CD4-positive, alpha-beta T cell (primary cell): ENCODE results near the gene RARA. TPM values are rescaled to one million over a fixed set of nuclear protein-coding genes. Genes with fewer than 3 reads are reported as not detected.
A peak's percentile ranks its signal among the peaks of the same experiment; 100 is the strongest.

Source experiments
- ATAC-seq: fragments of 200-7000 bp; cut with Tn5 transposase; one replicate; pipeline ENCODE4 v1.10.0; 2022; ENCODE audit warnings: mild to moderate bottlenecking; ENCODE audit not compliant: poor library complexity
- CTCF ChIA-PET: fragments of 350-600 bp; sonication (Branson Sonifier 250); formaldehyde crosslinking; loops from one replicate; lab custom pipeline; 2021; ENCODE audit warnings: antibody characterized with exemption, inconsistent platforms; lab: Charles Lee
- POLR2A ChIA-PET: fragments of 350-600 bp; sonication (Branson Sonifier 250); formaldehyde crosslinking; loops from one replicate; lab custom pipeline; 2021; ENCODE audit warnings: antibody characterized with exemption, inconsistent platforms; lab: Charles Lee
- DNase-seq, 14 experiments: peaks; one replicate each; pipeline ENCODE4 v3.0.0-alpha.2; 2013 to 2020; ENCODE audit warnings: mixed read lengths in 2 of 14
- H3K27ac ChIP-seq, 2 donors: one replicate each; pipeline versions ENCODE4 v1.5.1 to v1.7.0; 2013; ENCODE audit warnings: low read length in 2 of 2, low read depth in 1 of 2, mild to moderate bottlenecking in 1 of 2
- H3K27me3 ChIP-seq, 2 experiments: 1 replicate in 1 of 2; 2 replicates in 1 of 2; pipeline versions ENCODE4 v1.6.1 to v1.7.0; 2013; ENCODE audit warnings: low read length in 2 of 2, control low read depth in 1 of 2, mild to moderate bottlenecking in 1 of 2, moderate library complexity in 1 of 2; ENCODE audit not compliant: insufficient read depth in 2 of 2, control insufficient read depth in 1 of 2
- H3K36me3 ChIP-seq: one replicate; pipeline ENCODE4 v1.6.1; 2013; ENCODE audit warnings: low read length, control low read depth; ENCODE audit not compliant: insufficient read depth
- H3K4me1 ChIP-seq: one replicate; pipeline ENCODE4 v1.6.1; 2013; ENCODE audit warnings: low read length, control low read depth; ENCODE audit not compliant: insufficient read depth
- H3K4me3 ChIP-seq: one replicate; pipeline ENCODE4 v1.5.1; 2013; ENCODE audit warnings: mild to moderate bottlenecking, low read length, moderate library complexity
- H3K9me3 ChIP-seq, 2 experiments: 1 replicate in 1 of 2; 2 replicates in 1 of 2; pipeline versions ENCODE4 v1.6.1 to v1.7.0; 2013; ENCODE audit warnings: low read length in 2 of 2, mild to moderate bottlenecking in 2 of 2, control low read depth in 1 of 2, moderate library complexity in 1 of 2; ENCODE audit not compliant: control insufficient read depth in 1 of 2, insufficient read depth in 1 of 2
- H3K27ac Mint-ChIP-seq: one replicate; pipeline ENCODE4 v1.8.0; 2020; ENCODE audit warnings: mixed read lengths
- H3K27me3 Mint-ChIP-seq: one replicate; pipeline ENCODE4 v1.8.0; 2021; ENCODE audit warnings: mixed read lengths
- H3K36me3 Mint-ChIP-seq: one replicate; pipeline ENCODE4 v1.8.0; 2021; ENCODE audit warnings: low read depth, mixed read lengths
- H3K4me1 Mint-ChIP-seq: one replicate; pipeline ENCODE4 v1.8.0; 2021; ENCODE audit warnings: low read depth, mixed read lengths
- H3K4me3 Mint-ChIP-seq: one replicate; pipeline ENCODE4 v1.8.0; 2020; ENCODE audit warnings: mild to moderate bottlenecking, mixed read lengths
- H3K9me3 Mint-ChIP-seq: one replicate; pipeline ENCODE4 v1.8.0; 2020; ENCODE audit warnings: mixed read lengths
- intact Hi-C, 2 experiments: fragments of 100-400 bp; cut with DNase I in 1 of 2; cut with micrococcal nuclease in 1 of 2; formaldehyde crosslinking; loops; one replicate each; pipeline versions ENCODE4 v1.15.1 to v1.9.0; 2023 to 2025; cut with DNase I, micrococcal nuclease
- total RNA-seq, 174 experiments: library from RNA in 2 of 174; stranded (reverse) in 2 of 174; gene quantifications; one replicate each; pipeline ENCODE4 v1.2.3 and lab custom pipeline; 2021 to 2026
- TF ChIP-seq, protein P1 (sequence below): fragments of 200-600 bp; IDR thresholded peaks from one replicate; pipeline ENCODE4 v1.8.0; 2022; ENCODE audit warnings: antibody characterized with exemption, mild to moderate bottlenecking

RARA gene
- total RNA-seq, 2 experiments from 2014 or later: 114 to 115 TPM

DNA sequence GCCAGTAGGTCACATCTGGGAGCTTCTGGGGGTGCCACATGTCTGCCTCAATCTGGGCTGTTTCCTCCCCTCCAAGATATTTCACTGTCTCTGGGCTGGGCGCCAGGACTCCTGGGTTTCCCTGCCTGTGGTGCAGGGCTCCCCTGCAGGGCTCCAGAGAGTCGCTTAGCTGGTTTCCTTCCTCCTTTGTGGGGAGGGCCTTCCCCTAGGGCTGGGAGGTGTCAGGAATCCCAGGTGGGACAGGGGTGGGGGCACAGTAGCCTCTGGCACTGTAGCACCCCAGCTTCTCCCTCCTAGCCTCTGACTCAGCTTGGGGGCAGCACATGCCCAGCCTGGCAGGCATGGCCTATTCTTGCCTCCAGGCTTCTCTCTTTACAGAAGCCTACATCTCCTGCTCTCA, 2.6 kb downstream of the RARA start:
- Histone ChIP-seq H3K27ac (no peak overlapping the region), H3K4me3 (no peak overlapping the region), H3K4me1 (peaks cover 85% of the 10 kb centered on the region), H3K36me3 (no peaks in the 10 kb centered on the region), H3K9me3 (no peaks in the 10 kb centered on the region), H3K27me3 (no peaks in the 10 kb centered on the region)
- Mint-ChIP-seq H3K9me3 (no peaks in the 10 kb centered on the region), H3K27me3 (no peaks in the 10 kb centered on the region), H3K36me3 (no peaks in the 10 kb centered on the region), H3K27ac (no peak overlapping the region), H3K4me3 (no peak overlapping the region), H3K4me1 (peaks cover 53% of the 10 kb centered on the region)
- intact Hi-C loops: loop anchor here in 1 of 2 experiments (5.0 kb wide), 1 partner anchor 226 kb away; no protein-coding TSS in a partner anchor
- POLR2A ChIA-PET: interaction anchor here (1.5 kb wide), 1 partner anchor 11 kb away, joined by 8 read pairs; no protein-coding TSS in a partner anchor
- no peak for ATAC-seq
- CTCF ChIA-PET: interaction anchor here (6.8 kb wide), 1 partner anchor 44 kb away, joined by 40 read pairs; no protein-coding TSS in a partner anchor
- TF ChIP-seq, protein P1, sequence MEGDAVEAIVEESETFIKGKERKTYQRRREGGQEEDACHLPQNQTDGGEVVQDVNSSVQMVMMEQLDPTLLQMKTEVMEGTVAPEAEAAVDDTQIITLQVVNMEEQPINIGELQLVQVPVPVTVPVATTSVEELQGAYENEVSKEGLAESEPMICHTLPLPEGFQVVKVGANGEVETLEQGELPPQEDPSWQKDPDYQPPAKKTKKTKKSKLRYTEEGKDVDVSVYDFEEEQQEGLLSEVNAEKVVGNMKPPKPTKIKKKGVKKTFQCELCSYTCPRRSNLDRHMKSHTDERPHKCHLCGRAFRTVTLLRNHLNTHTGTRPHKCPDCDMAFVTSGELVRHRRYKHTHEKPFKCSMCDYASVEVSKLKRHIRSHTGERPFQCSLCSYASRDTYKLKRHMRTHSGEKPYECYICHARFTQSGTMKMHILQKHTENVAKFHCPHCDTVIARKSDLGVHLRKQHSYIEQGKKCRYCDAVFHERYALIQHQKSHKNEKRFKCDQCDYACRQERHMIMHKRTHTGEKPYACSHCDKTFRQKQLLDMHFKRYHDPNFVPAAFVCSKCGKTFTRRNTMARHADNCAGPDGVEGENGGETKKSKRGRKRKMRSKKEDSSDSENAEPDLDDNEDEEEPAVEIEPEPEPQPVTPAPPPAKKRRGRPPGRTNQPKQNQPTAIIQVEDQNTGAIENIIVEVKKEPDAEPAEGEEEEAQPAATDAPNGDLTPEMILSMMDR: no peak
- DNase-seq: peak in 2 of 14 experiments; percentile 44 to 46

DNA sequence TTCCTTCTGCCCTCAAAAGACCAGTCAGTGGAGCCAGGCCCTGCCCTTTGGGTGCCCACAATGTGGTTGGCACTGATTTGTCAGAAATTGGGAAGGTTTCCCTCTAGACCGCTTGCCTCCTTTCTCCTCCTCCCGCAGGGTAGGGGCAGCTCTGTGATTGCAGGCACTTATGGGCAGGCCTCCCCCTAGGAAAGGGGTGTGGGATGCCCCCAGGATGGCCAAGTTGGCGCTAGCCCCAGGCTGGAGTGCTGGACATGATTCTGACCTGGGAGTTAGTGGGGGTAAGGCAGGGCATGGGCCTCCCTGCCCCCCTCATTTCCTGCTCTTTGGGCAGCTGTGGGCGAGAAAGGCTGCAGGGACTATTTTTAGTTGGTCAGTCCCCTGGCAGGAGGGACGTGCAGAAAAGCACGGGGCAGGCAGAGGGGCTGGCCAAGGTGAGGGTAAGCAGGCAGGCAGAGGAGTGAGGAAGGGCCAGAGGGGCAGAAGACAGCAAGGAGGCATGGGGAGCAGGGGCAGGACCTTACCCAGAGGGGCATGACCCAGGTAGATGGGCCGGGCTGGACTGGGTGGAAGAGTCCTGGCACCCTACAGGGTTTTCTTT, 3.3 kb downstream of the RARA start:
- H3K27ac ChIP-seq: no peak overlapping the region
- H3K9me3 ChIP-seq: no peaks in the 10 kb centered on the region
- no peaks in the 10 kb centered on the region for H3K27me3 ChIP-seq
- no peaks in the 10 kb centered on the region for H3K36me3 ChIP-seq
- Mint-ChIP-seq H3K9me3 (no peaks in the 10 kb centered on the region), H3K27me3 (no peaks in the 10 kb centered on the region), H3K27ac (no peak overlapping the region), H3K4me1 (peaks cover 55% of the 10 kb centered on the region), H3K36me3 (no peaks in the 10 kb centered on the region), H3K4me3 (no peak overlapping the region)
- H3K4me1 ChIP-seq: peaks cover 85% of the 10 kb centered on the region
- intact Hi-C loops: loop anchor here in 1 of 2 experiments (5.0 kb wide), 1 partner anchor 225 kb away; no protein-coding TSS in a partner anchor
- ChIA-PET CTCF (interaction anchor here (6.8 kb wide), 1 partner anchor 43 kb away, joined by 40 read pairs; no protein-coding TSS in a partner anchor), POLR2A (interaction anchor here (1.1 kb wide), 1 partner anchor 10 kb away, joined by 4 read pairs; no protein-coding TSS in a partner anchor)
- TF ChIP-seq, protein P1: no peak
- no peak overlapping the region for H3K4me3 ChIP-seq
- ATAC-seq (no peak), DNase-seq (peak in 1 of 14 experiments; percentile 16)

DNA sequence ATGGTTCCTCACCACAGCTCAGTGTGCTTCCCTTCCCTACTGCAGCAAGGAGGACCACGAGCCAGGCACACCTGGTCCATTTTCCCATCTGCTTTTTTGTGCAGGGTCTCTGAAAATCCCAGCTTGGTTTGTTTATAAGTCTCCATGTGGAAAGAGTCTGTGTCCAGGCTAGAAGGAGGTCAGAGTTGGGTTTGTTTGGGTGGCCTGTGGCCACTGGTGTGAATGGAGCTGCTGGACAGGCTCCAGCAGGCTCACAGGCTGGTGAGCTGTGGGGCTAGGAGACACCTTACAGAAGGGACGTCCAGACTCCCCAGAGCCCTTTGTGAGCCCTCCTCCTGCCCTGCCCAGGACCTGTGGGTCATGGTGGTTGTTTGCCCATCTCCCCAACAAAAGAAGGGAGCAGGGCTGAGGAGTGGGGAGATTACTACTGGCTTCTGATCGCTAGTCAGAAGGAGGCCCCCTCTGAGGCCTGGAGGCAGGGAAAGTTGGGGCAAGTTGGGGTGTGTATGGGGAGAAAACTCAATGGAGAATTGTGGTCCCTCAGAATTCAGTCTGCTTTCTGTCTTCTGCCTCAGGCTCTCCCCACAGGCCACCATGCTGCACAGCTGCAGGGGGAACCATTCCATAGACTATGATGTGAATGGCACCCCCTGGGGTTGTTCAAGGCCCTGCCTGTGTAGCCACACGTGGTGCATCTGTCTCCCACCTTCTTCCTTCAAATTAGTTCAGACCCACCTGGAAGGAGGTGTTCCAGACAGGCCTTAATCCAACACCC, 4.1 kb downstream of the RARA start:
- H3K4me1 Mint-ChIP-seq: peaks cover 64% of the 10 kb centered on the region
- Histone ChIP-seq H3K4me3 (no peak overlapping the region), H3K27me3 (no peaks in the 10 kb centered on the region), H3K36me3 (no peaks in the 10 kb centered on the region), H3K4me1 (peaks cover 84% of the 10 kb centered on the region), H3K9me3 (no peaks in the 10 kb centered on the region), H3K27ac (no peak overlapping the region)
- TF ChIP-seq, protein P1: no peak
- no peak overlapping the region for H3K27ac Mint-ChIP-seq
- CTCF ChIA-PET: interaction anchor here (0.7 kb wide), 1 partner anchor 10 kb away, joined by 3 read pairs; no protein-coding TSS in a partner anchor
- no peaks in the 10 kb centered on the region for H3K27me3 Mint-ChIP-seq
- intact Hi-C loops: loop anchor here in 1 of 2 experiments (5.0 kb wide), 1 partner anchor 224 kb away; no protein-coding TSS in a partner anchor
- no peaks in the 10 kb centered on the region for H3K36me3 Mint-ChIP-seq
- POLR2A ChIA-PET: interaction anchor here (1.1 kb wide), 1 partner anchor 10 kb away, joined by 4 read pairs; no protein-coding TSS in a partner anchor
- no peak overlapping the region for H3K4me3 Mint-ChIP-seq
- DNase-seq (no peak), ATAC-seq (no peak)
- no peaks in the 10 kb centered on the region for H3K9me3 Mint-ChIP-seq
